B cell (primary cell): ENCODE measurements around the gene GCNT4. TPM values are rescaled to one million over a fixed set of nuclear protein-coding genes. Genes with fewer than 3 reads are reported as not detected.

ENCODE experiments used
- ATAC-seq: fragments of 200-7000 bp; cut with Tn5 transposase; one replicate; pipeline ENCODE4 v1.10.0; 2021; ENCODE audit warnings: low read depth, mild to moderate bottlenecking, moderate number of reproducible peaks, moderate library complexity
- CTCF ChIA-PET: fragments of 350-600 bp; sonication (Branson Sonifier 250); formaldehyde crosslinking; loops from one replicate; lab custom pipeline; 2021; ENCODE audit warnings: antibody characterized with exemption, inconsistent platforms; lab: Charles Lee
- POLR2A ChIA-PET: fragments of 350-600 bp; sonication (Branson Sonifier 250); formaldehyde crosslinking; loops from one replicate; lab custom pipeline; 2021; ENCODE audit warnings: antibody characterized with exemption; lab: Charles Lee
- DNase-seq: peaks from one replicate; pipeline ENCODE4 v3.0.0; 2013
- H2AFZ ChIP-seq: 2 replicates; pipeline ENCODE4 v1.6.1; 2012; ENCODE audit warnings: mild to moderate bottlenecking, low read depth, low read length; ENCODE audit not compliant: insufficient read depth, poor library complexity, severe bottlenecking
- H3K27ac ChIP-seq, 2 donors: 1 replicate in 1 of 2; 2 replicates in 1 of 2; pipeline ENCODE4 v1.5.1; 2012 to 2013; ENCODE audit warnings: low read length in 2 of 2, mild to moderate bottlenecking in 2 of 2, moderate library complexity in 1 of 2
- H3K27me3 ChIP-seq, 4 experiments: fragments of 200-600 bp in 1 of 4; sonication (generic) in 1 of 4; replicated peaks in 1 of 4; 1 replicate in 2 of 4; 2 replicates in 2 of 4; pipeline versions ENCODE4 v1.6.1 to v1.7.0; 2013 to 2016; ENCODE audit warnings: low read length in 3 of 4, mild to moderate bottlenecking in 2 of 4, mixed read lengths in 1 of 4, moderate library complexity in 1 of 4; ENCODE audit not compliant: insufficient read depth in 4 of 4, control insufficient read depth in 3 of 4; ENCODE audit errors: control extremely low read depth in 1 of 4
- H3K36me3 ChIP-seq, 2 experiments: replicated peaks in 1 of 2; 1 replicate in 1 of 2; 2 replicates in 1 of 2; pipeline versions ENCODE4 v1.6.1 to v1.7.1; 2013; ENCODE audit warnings: low read length in 1 of 2; ENCODE audit not compliant: insufficient read depth in 2 of 2, control insufficient read depth in 1 of 2; ENCODE audit errors: control extremely low read depth in 1 of 2, extremely low read depth in 1 of 2
- H3K4me1 ChIP-seq, 2 donors: fragments of 200-600 bp in 1 of 2; sonication (generic) in 1 of 2; 1 replicate in 1 of 2; 2 replicates in 1 of 2; pipeline versions ENCODE4 v1.5.1 to v1.6.1; 2013 to 2017; ENCODE audit warnings: low read length in 2 of 2; ENCODE audit not compliant: control insufficient read depth in 2 of 2, insufficient read depth in 2 of 2
- H3K4me2 ChIP-seq: replicated peaks from 2 replicates; pipeline ENCODE3; 2012; ENCODE audit warnings: mild to moderate bottlenecking, low read depth, low read length; ENCODE audit not compliant: poor library complexity, severe bottlenecking
- H3K4me3 ChIP-seq, 5 experiments: fragments of 200-600 bp in 1 of 5; sonication (generic) in 1 of 5; 1 replicate in 3 of 5; 2 replicates in 2 of 5; pipeline versions ENCODE4 v1.5.1 to v1.7.0; 2011 to 2016; ENCODE audit warnings: low read length in 4 of 5, mild to moderate bottlenecking in 4 of 5, low read depth in 2 of 5, control low read depth in 1 of 5, moderate library complexity in 1 of 5; ENCODE audit not compliant: insufficient read depth in 1 of 5; ENCODE audit errors: control extremely low read depth in 1 of 5, extremely low read depth in 1 of 5
- H3K79me2 ChIP-seq: fragments of 200-600 bp; sonication (generic); one replicate; pipeline ENCODE4 v1.6.0; 2016; ENCODE audit warnings: low read length; ENCODE audit not compliant: control insufficient read depth, insufficient read depth
- H3K9ac ChIP-seq: fragments of 200-600 bp; sonication (generic); 2 replicates; pipeline ENCODE4 v1.6.1; 2017; ENCODE audit warnings: mild to moderate bottlenecking, low read length, moderate library complexity
- H3K9me3 ChIP-seq, 3 donors: one replicate each; pipeline versions ENCODE4 v1.6.1 to v1.7.1; 2013; ENCODE audit warnings: low read length in 2 of 3; ENCODE audit not compliant: control insufficient read depth in 2 of 3, insufficient read depth in 1 of 3; ENCODE audit errors: control extremely low read depth in 1 of 3
- H4K20me1 ChIP-seq: 2 replicates; pipeline ENCODE4 v1.6.0; 2012; ENCODE audit warnings: mild to moderate bottlenecking, low read length; ENCODE audit not compliant: insufficient read depth, control insufficient read depth, poor library complexity, severe bottlenecking
- H3K27ac Mint-ChIP-seq: one replicate; pipeline ENCODE4 v1.8.0; 2021; ENCODE audit warnings: mixed read lengths
- H3K27me3 Mint-ChIP-seq: one replicate; pipeline ENCODE4 v1.8.0; 2021; ENCODE audit warnings: mixed read lengths
- H3K4me1 Mint-ChIP-seq: one replicate; pipeline ENCODE4 v1.8.0; 2021; ENCODE audit warnings: mixed read lengths
- H3K4me3 Mint-ChIP-seq: one replicate; pipeline ENCODE4 v1.8.0; 2021; ENCODE audit warnings: mixed read lengths
- H3K9me3 Mint-ChIP-seq: one replicate; pipeline ENCODE4 v1.8.0; 2022; ENCODE audit warnings: mixed read lengths; ENCODE audit not compliant: insufficient read depth
- CTCF ChIP-seq: fragments of 200-600 bp; IDR thresholded peaks from one replicate; pipeline ENCODE4 v1.8.0; 2022; ENCODE audit warnings: antibody characterized with exemption, mild to moderate bottlenecking
- EZH2 ChIP-seq: IDR thresholded peaks from 2 replicates; pipeline ENCODE4 v1.6.1; 2012; ENCODE audit warnings: borderline replicate concordance, low read depth, mild to moderate bottlenecking, moderate library complexity, low read length; ENCODE audit not compliant: insufficient read depth, poor library complexity, severe bottlenecking
- WGBS: methylation state at CpG from one replicate; pipeline ENCODE4 v1.1.5; 2013; ENCODE audit warnings: missing lambda C conversion rate; ENCODE audit not compliant: insufficient coverage; 5-methylcytosine and 5-hydroxymethylcytosine counted together
- intact Hi-C: fragments of 100-400 bp; cut with micrococcal nuclease; formaldehyde crosslinking; loops from one replicate; pipeline ENCODE4 v1.10.0; 2022
- polyA plus RNA-seq: library from polyadenylated mRNA; depleted of rRNA; stranded (reverse); fragments of >200 nt; gene quantifications from 2 replicates; pipeline ENCODE4 v1.2.3, GENCODE V29; 2012
- total RNA-seq, 2 donors: library from RNA; stranded (reverse); fragments of 120-200 nt in 1 of 2; gene quantifications; 1 replicate in 1 of 2; 2 replicates in 1 of 2; pipeline versions ENCODE4 v1.2.3 to v1.2.4, GENCODE V29; 2013 to 2022

Gene GCNT4
- total and polyA plus RNA-seq, 2 donors (not counting 1 experiment from before 2014, with no cell fraction given), result 0.01 TPM; not detected in 1

GRCh38 chr5:75010838-75011237 lies 41.5 kb downstream of the GCNT4 start:
- H4K20me1 ChIP-seq, result no peaks in the 10 kb centered on the region
- no peaks in the 10 kb centered on the region for H3K79me2 ChIP-seq
- H3K27ac Mint-ChIP-seq, result no peak overlapping the region
- intact Hi-C loops, result no loop called here
- no peaks in the 10 kb centered on the region for H3K36me3 ChIP-seq
- H3K4me2 ChIP-seq, result no peak overlapping the region
- H2AFZ ChIP-seq, result no peak overlapping the region
- H3K4me3 Mint-ChIP-seq, result no peak overlapping the region
- no peaks in the 10 kb centered on the region for H3K4me1 Mint-ChIP-seq
- TF ChIP-seq EZH2, result no peak
- TF ChIP-seq CTCF, result no peak
- no peak overlapping the region for H3K4me3 ChIP-seq
- peaks cover 21% of the 10 kb centered on the region for H3K27me3 Mint-ChIP-seq
- ChIA-PET CTCF (no interaction called here), POLR2A (no interaction called here)
- H3K4me1 ChIP-seq, result no peaks in the 10 kb centered on the region
- ATAC-seq (no peak), DNase-seq (no peak)
- no peak overlapping the region for H3K27ac ChIP-seq
- H3K9me3 Mint-ChIP-seq, result peaks cover 2% of the 10 kb centered on the region
- peaks cover 0 to 3% (median under 1%) of the 10 kb centered on the region in 4 experiments for H3K27me3 ChIP-seq
- peaks cover 0 to 2% (median 2%) of the 10 kb centered on the region in 3 donors for H3K9me3 ChIP-seq
- H3K9ac ChIP-seq, result no peak overlapping the region

- H2AFZ ChIP-seq, result no peak overlapping the region
- no peak for ATAC-seq
- no peak overlapping the region for H3K4me2 ChIP-seq
- TF ChIP-seq CTCF (no peak), EZH2 (no peak)
- H3K27me3 ChIP-seq, result peaks cover 0 to 3% (median 2%) of the 10 kb centered on the region in 4 experiments
- H3K9me3 ChIP-seq, result peaks cover 0 to 8% (median 6%) of the 10 kb centered on the region in 3 donors
- Mint-ChIP-seq H3K9me3 (peaks cover 5% of the 10 kb centered on the region), H3K27ac (no peak overlapping the region), H3K4me1 (no peaks in the 10 kb centered on the region), H3K4me3 (no peak overlapping the region), H3K27me3 (peaks cover 21% of the 10 kb centered on the region)
- CTCF ChIA-PET, result no interaction called here
- POLR2A ChIA-PET, result no interaction called here
- no peak overlapping the region for H3K9ac ChIP-seq
- H3K4me1 ChIP-seq, result no peaks in the 10 kb centered on the region
- H4K20me1 ChIP-seq, result no peaks in the 10 kb centered on the region
- no peak overlapping the region for H3K27ac ChIP-seq
- intact Hi-C loops, result no loop called here
- DNase-seq, result no peak
- 4% methylated on average over 7 of the region's 7 CpGs for WGBS
- H3K4me3 ChIP-seq, result no peak overlapping the region
- no peaks in the 10 kb centered on the region for H3K79me2 ChIP-seq
- H3K36me3 ChIP-seq, result no peaks in the 10 kb centered on the region
Observed at GRCh38 chr5:75009556-75010345, 42.6 kb downstream of the GCNT4 start.
